Parathyroid adenoma (tissue), 2 donors: ENCODE data around the gene ACOX1.
A peak's percentile ranks its signal among the peaks of the same experiment; 100 is the strongest.

ENCODE experiments used
- H2AFZ ChIP-seq: fragments of 300-600 bp; sonication (generic); one replicate; pipeline ENCODE4 v1.7.0; 2017; ENCODE audit warnings: antibody characterized with exemption, mild to moderate bottlenecking
- H3K27ac ChIP-seq: fragments of 300-600 bp; sonication (generic); one replicate; pipeline ENCODE4 v1.7.0; 2017
- H3K27me3 ChIP-seq: fragments of 300-600 bp; sonication (generic); one replicate; pipeline ENCODE4 v1.7.0; 2017; ENCODE audit warnings: low read length; ENCODE audit not compliant: control insufficient read depth, insufficient read depth
- H3K36me3 ChIP-seq: fragments of 300-600 bp; sonication (generic); one replicate; pipeline ENCODE4 v1.7.0; 2017; ENCODE audit warnings: low read length; ENCODE audit not compliant: control insufficient read depth, insufficient read depth
- H3K4me1 ChIP-seq: fragments of 300-600 bp; sonication (generic); one replicate; pipeline ENCODE4 v1.7.0; 2017; ENCODE audit warnings: control low read depth
- H3K4me2 ChIP-seq: fragments of 300-600 bp; sonication (generic); one replicate; pipeline ENCODE4 v1.7.0; 2017; ENCODE audit warnings: low read length
- H3K4me3 ChIP-seq: fragments of 300-600 bp; sonication (generic); one replicate; pipeline ENCODE4 v1.7.0; 2017; ENCODE audit warnings: low read depth, low read length
- H3K79me2 ChIP-seq: fragments of 300-600 bp; sonication (generic); one replicate; pipeline ENCODE4 v1.7.0; 2017; ENCODE audit warnings: control low read depth
- H3K9ac ChIP-seq: fragments of 300-600 bp; sonication (generic); one replicate; pipeline ENCODE4 v1.7.0; 2017; ENCODE audit warnings: mild to moderate bottlenecking
- H3K9me3 ChIP-seq: fragments of 300-600 bp; sonication (generic); one replicate; pipeline ENCODE4 v1.7.0; 2017; ENCODE audit warnings: low read length; ENCODE audit not compliant: control insufficient read depth
- CTCF ChIP-seq: fragments of 300-600 bp; sonication (generic); IDR thresholded peaks from one replicate; pipeline ENCODE4 v1.7.0; 2017; ENCODE audit warnings: antibody characterized with exemption, mild to moderate bottlenecking
- donor health status: primary hyperparathyroidism.

The ACOX1 gene

GRCh38 chr17:75898065-75898464 is 80.9 kb downstream of the ACOX1 start:
- Histone ChIP-seq H3K9me3 (no peaks in the 10 kb centered on the region), H3K4me3 (no peak overlapping the region), H3K4me1 (peaks cover 9% of the 10 kb centered on the region), H3K27me3 (no peaks in the 10 kb centered on the region), H3K79me2 (peaks cover 19% of the 10 kb centered on the region), H3K36me3 (no peaks in the 10 kb centered on the region), H3K4me2 (no peak overlapping the region), H3K9ac (no peak overlapping the region), H3K27ac (no peak overlapping the region), H2AFZ (no peak overlapping the region)
- TF ChIP-seq CTCF, result no peak

GRCh38 chr17:75897160-75898019 is 81.6 kb downstream of the ACOX1 start:
- Histone ChIP-seq H3K36me3 (no peaks in the 10 kb centered on the region), H3K27me3 (no peaks in the 10 kb centered on the region), H3K4me3 (no peak overlapping the region), H3K27ac (peak overlapping the region; percentile 80), H3K4me1 (peaks cover 9% of the 10 kb centered on the region), H3K4me2 (peak overlapping the region; percentile 45), H2AFZ (peak overlapping the region; percentile 91), H3K9ac (no peak overlapping the region), H3K9me3 (no peaks in the 10 kb centered on the region), H3K79me2 (peaks cover 15% of the 10 kb centered on the region)
- TF ChIP-seq CTCF, result no peak

GRCh38 chr17:75896415-75897159 is 82.4 kb downstream of the ACOX1 start, which contains the start of gene TRIM65:
Gene TRIM65, minus strand, starts transcription at chr17:75896951. Its CDS starts 14 bp downstream, at chr17:75896937.
- Histone ChIP-seq H2AFZ (peak within 1 kb of the TSS; percentile 91), H3K27me3 (no peaks in the 10 kb centered on the region), H3K9ac (peak within 1 kb of the TSS; percentile 46), H3K27ac (peak within 1 kb of the TSS; percentile 80), H3K4me1 (peaks cover 9% of the 10 kb centered on the region), H3K4me3 (peak within 1 kb of the TSS; percentile 61), H3K4me2 (peak within 1 kb of the TSS; percentile 87), H3K79me2 (peaks cover 15% of the 10 kb centered on the region), H3K9me3 (no peaks in the 10 kb centered on the region), H3K36me3 (no peaks in the 10 kb centered on the region)
- TF ChIP-seq CTCF, result peak; percentile 38

GRCh38 chr17:75895370-75896155 is 83.4 kb downstream of the ACOX1 start:
- peaks cover 9% of the 10 kb centered on the region for H3K4me1 ChIP-seq
- peak; percentile 8 for TF ChIP-seq CTCF
- H3K27me3 ChIP-seq, result no peaks in the 10 kb centered on the region
- H3K4me3 ChIP-seq, result peak overlapping the region; percentile 61
- no peaks in the 10 kb centered on the region for H3K36me3 ChIP-seq
- H3K79me2 ChIP-seq, result peaks cover 12% of the 10 kb centered on the region
- H2AFZ ChIP-seq, result peak overlapping the region; percentile 91
- H3K9me3 ChIP-seq, result no peaks in the 10 kb centered on the region
- H3K9ac ChIP-seq, result no peak overlapping the region
- peak overlapping the region; percentile 80 for H3K27ac ChIP-seq
- peak overlapping the region; percentile 87 for H3K4me2 ChIP-seq
